ENCODE measurements around the gene GSE1. TPM values are rescaled to one million over a fixed set of nuclear protein-coding genes. Genes with fewer than 3 reads are reported as not detected.

GSE1 gene
- polyA plus RNA-seq, 4 donors, result 54.5 to 89.1 (median 68.1) TPM

DNA sequence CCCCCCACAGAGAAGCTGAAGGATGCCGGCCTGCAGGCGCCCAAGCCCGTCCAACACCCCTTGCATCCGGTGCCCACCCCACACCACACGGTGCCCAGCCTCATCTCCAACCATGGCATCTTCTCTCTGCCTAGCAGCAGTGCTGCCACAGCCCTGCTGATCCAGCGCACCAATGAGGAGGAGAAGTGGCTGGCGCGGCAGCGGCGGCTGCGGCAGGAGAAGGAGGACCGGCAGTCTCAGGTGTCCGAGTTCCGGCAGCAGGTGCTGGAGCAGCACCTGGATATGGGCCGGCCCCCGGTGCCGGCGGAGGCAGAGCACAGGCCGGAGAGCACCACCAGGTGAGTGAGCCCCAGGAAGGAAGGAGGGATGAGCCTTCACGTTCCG lies 44.1 kb downstream of the GSE1 start:
- DNase-seq (ENCODE audit: low read depth in 4 of 4, low spot score in 2 of 4), result no peak

DNA sequence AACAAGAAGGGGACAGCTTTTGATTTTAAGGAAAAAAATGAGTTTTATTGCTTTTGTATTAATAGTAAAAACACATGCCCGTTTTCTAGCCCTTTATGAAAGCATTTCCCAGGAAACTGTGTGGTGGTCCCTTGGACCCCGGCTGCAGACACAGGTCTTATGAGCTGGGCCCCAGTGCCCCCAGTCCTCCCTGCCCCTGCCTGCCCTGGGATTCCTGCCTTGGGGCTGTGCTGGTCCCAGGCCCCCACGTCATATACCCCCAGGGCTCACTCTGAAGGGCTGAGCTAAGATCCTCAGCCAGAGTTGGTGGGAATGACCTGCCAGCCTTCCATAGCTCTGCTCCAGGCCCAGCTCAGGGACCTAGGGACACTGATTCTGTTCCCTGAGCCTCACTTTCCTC lies 44.9 kb downstream of the GSE1 start:
- no peak for DNase-seq (ENCODE audit: low read depth in 4 of 4, low spot score in 2 of 4)

DNA sequence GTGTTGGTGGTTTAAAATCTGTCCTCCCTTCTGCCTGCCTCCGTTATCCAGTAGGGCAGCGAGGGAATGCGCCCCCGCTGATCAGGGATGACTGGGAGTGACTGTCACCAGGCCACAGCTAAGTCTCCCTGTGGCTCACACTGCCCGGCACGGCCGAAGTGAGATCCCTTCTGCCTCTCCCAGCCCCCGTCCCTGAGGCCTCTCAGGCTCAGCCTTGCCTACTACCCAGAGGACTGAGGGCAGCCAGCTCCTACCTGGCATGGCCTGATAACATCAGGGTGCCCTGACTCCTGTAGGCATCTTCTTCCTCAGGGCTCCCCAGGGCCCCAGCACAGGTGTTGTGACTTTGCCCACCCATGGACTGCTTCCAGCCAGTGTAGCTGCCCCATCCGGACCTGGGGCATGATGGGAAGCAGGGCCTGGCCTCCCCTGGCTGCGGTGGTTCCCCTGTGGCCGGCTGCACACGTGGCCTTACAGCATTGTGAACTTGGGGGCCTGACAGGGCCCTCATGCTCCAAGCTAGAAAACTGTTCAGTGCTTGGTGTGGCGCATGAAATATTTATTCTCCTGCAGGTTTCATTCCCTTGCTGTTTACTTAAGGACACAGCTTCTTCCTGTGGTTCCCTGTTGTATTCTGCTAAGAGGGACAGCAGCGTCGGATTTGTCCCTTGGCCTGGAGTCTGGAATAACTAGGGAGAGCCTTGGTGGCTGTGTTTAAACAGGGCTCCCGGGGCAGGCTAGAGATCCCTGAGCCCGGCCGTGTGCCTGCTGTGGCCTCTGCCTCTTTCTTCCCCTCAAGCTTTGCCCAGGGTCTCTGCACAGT lies 45.6 kb downstream of the GSE1 start:
- DNase-seq (ENCODE audit: low read depth in 4 of 4, low spot score in 2 of 4), result no peak

DNA sequence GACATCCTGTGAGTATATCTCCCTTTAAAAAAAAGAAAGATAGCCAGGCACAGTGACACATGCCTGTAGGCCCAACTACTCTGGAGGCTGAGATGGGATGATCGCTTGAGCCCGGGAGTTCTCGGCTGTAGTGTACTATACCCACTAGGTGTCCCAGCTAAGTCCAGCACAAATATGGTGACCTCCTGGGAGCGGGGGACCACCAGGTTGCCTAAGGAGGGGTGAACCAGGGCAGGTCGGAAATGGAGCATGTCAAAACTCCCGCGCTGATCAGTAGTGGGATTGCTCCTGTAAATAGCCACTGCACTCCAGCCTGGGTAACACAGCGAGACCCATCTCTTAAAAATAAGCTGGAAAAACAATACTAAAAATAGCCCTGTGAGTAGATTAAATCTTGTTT lies 46.2 kb downstream of the GSE1 start:
- DNase-seq (ENCODE audit: low read depth in 4 of 4, low spot score in 2 of 4), result no peak

- no peak for DNase-seq (ENCODE audit: low read depth in 4 of 4, low spot score in 2 of 4)
These were observed 46.8 kb downstream of the GSE1 start for GRCh38 chr16:85659805-85660511.

- no peak for DNase-seq (ENCODE audit: low read depth in 4 of 4, low spot score in 2 of 4)
These were observed 48.0 kb downstream of the GSE1 start for GRCh38 chr16:85660843-85661739.

- DNase-seq (ENCODE audit: low read depth in 4 of 4, low spot score in 2 of 4), result no peak
These were observed 48.8 kb downstream of the GSE1 start for GRCh38 chr16:85661740-85662481.

GRCh38 chr16:85662482-85662812 lies 49.3 kb downstream of the GSE1 start:
- DNase-seq (ENCODE audit: low read depth in 4 of 4, low spot score in 2 of 4), result peak in 1 of 4 donors; percentile 37

GRCh38 chr16:85662976-85663830 lies 50.1 kb downstream of the GSE1 start:
- no peak for DNase-seq (ENCODE audit: low read depth in 4 of 4, low spot score in 2 of 4)

DNA sequence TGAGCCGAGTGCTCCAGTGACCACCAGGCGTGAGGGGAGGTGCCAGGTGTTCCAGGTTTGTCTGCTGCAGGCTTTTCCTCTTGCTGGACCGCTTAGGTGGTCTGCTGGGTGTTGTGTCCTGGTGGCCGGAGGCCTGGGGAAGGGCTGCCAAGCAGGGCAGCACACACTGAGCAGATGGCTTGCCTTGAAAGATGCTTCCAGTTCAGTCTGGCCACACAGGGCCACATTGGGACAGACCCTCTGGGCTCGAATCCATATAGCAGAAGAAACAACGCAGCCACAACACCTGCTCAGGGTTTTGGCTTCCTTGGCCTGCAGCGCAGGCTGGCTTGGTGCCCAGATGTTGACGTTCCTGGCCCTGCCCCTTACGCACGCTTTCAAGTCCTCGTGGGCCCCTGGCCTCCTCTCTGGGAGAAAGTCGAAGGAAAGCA lies 50.8 kb downstream of the GSE1 start:
- DNase-seq (ENCODE audit: low read depth in 4 of 4, low spot score in 2 of 4), result no peak

- no peak for DNase-seq (ENCODE audit: low read depth in 4 of 4, low spot score in 2 of 4)
These were observed 51.7 kb downstream of the GSE1 start for GRCh38 chr16:85664580-85665372.

GRCh38 chr16:85665373-85665740 lies 52.2 kb downstream of the GSE1 start:
- no peak for DNase-seq (ENCODE audit: low read depth in 4 of 4, low spot score in 2 of 4)

- no peak for DNase-seq (ENCODE audit: low read depth in 4 of 4, low spot score in 2 of 4)
These were observed 52.8 kb downstream of the GSE1 start for GRCh38 chr16:85665929-85666328.

DNA sequence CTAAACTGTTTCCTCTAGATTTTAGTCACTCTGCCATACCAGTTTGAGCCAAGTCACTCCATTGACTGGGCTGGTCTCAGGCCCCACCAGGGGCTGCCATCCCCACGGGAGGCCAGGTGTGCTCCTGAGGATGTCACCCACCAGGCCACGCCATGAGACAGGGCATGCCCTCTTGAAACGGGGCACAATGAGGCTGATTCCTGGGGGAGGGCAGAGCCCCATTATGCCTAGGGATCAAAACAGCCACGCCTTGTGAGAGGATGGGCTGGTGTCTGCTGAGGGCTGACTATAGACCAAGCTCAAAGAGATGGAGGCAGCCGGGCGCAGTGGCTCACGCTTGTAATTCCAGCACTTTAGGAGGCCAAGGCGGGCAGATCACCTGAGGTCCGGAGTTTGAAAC lies 54.1 kb downstream of the GSE1 start:
- no peak for DNase-seq (ENCODE audit: low read depth in 4 of 4, low spot score in 2 of 4)

DNA sequence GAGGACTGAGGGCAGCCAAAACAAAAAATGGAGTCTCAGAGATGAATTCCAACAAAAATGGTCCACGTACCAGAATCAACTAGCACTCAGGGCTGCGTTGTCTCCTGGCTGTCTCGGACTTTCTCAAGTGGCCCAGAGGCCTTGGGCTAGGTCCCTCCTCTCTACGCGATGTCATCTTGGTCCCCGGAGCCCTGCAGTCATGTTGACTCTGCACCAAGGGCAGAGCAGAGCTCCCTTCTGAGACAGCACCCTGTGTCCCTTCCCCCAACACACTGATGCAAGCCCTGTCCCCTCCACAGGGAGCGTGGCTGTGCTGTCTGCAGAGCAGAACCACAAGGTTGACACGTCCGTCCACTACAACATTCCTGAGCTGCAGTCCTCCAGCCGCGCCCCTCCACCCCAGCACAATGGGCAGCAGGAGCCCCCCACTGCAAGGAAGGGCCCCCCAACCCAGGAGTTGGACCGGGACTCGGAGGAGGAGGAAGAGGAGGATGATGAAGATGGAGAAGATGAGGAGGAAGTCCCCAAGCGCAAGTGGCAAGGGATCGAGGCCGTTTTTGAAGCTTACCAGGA lies 54.8 kb downstream of the GSE1 start:
- DNase-seq (ENCODE audit: low read depth in 4 of 4, low spot score in 2 of 4), result no peak

DNA sequence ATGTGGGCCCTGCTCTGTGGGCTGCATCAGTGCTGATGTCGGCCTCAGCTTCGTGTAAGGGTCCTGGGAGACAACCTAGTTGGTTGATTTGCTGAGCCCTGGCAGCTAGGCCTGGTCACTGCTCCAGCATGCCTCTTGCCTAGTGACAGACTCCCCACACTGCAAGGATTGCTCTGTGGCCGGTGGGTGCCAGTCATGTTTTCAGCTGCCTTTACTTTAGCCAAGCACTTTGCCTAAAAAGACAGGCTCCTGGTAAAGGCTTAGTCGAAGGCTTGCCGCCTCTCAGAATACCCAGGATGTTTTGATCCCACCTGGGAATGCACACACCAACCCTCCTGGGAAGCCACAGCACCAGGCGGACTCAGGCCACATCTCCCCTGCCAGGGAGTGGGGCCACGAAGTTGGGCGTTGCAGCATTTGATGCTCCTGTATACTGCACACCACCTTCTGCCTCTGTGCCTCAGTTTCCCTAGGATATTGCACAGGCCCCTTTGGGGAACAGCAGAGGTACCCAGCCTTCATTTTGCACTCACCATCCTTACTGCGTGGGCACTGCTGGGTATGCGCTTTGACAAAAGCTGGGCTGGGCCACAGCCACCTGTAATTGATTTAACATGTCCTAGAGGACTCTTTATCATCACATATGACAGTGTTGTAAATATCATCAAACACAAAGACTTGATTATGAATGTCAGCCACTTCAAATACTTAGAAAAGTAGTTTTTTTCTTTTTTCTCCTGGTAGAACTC lies 55.7 kb downstream of the GSE1 start:
- no peak for DNase-seq (ENCODE audit: low read depth in 4 of 4, low spot score in 2 of 4)

- no peak for DNase-seq (ENCODE audit: low read depth in 4 of 4, low spot score in 2 of 4)
These were observed 57.7 kb downstream of the GSE1 start for GRCh38 chr16:85670840-85671239.

Measured in left renal cortex interstitium (tissue), 4 donors.